Measurements from ENCODE around the gene PDE11A. TPM values are rescaled to one million over a fixed set of nuclear protein-coding genes. Genes with fewer than 3 reads are reported as not detected.

Gene PDE11A
- total and polyA plus RNA-seq, 12 donors = 0.26 to 2.9 (median 0.58) TPM

DNA sequence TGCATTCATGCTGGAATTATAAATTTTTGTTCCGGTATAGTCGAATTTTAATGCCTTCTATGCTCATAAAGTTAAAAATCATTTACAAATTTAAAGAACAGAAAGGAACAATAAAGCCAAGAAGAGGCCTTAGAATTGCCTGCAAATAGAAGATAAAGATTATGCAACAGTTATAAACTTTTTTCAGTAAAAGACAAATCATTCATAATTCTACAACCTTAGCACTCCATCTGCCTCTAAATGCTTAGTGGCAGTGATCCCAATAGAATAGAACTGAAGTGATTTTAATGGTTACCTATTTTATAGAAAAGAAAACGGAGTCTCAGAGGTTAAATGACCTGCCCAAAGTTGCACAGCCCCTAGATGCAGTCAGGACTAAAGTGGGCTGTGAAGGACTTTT lies 468.8 kb downstream of the PDE11A start:
- Histone ChIP-seq H3K4me3 (no peak overlapping the region), H3K4me1 (replicated peaks in 1 of 2) (peaks cover under 1 to 16% of the 10 kb centered on the region in 2 donors), H3K27ac (peak overlapping the region in 1 of 5 donors; percentile 23), H3K36me3 (replicated peaks in 1 of 2) (no peaks in the 10 kb centered on the region), H3K9me3 (replicated peaks in 1 of 3) (no peaks in the 10 kb centered on the region), H3K27me3 (no peaks in the 10 kb centered on the region)
- intact Hi-C loops (cut with DNase I) = loop anchor here (5.0 to 10.0 kb wide), 3 partner anchors 119 to 266 kb away; no protein-coding TSS in a partner anchor
- no peak for TF ChIP-seq POLR2A (IDR thresholded peaks at IDR 0.05)
- TF ChIP-seq, protein P1, sequence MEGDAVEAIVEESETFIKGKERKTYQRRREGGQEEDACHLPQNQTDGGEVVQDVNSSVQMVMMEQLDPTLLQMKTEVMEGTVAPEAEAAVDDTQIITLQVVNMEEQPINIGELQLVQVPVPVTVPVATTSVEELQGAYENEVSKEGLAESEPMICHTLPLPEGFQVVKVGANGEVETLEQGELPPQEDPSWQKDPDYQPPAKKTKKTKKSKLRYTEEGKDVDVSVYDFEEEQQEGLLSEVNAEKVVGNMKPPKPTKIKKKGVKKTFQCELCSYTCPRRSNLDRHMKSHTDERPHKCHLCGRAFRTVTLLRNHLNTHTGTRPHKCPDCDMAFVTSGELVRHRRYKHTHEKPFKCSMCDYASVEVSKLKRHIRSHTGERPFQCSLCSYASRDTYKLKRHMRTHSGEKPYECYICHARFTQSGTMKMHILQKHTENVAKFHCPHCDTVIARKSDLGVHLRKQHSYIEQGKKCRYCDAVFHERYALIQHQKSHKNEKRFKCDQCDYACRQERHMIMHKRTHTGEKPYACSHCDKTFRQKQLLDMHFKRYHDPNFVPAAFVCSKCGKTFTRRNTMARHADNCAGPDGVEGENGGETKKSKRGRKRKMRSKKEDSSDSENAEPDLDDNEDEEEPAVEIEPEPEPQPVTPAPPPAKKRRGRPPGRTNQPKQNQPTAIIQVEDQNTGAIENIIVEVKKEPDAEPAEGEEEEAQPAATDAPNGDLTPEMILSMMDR (IDR thresholded peaks at IDR 0.05) = no peak
- DNase-seq = no peak
- WGBS, 4 donors = 76 to 80% (median 78%) methylated on average over 3 of the region's 3 CpGs

DNA sequence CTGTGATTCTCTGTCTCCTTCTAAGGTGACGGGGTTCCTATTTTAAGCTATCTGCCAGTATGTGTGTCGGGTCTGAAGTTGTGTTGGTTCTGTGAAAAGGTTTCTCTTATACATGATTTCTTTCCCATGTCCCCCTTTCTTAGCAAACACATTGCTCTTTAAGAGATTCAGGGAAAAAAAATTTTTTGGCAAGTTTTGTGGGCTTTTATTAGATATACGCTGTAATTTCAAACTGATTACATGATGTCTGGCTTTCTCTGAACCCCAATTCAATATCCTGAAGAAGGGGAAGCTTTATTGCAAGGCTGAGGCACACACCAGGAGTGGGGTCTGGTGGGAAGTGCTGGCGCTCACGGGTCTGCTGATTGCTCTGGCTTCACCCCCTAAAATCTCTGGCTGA lies 469.4 kb downstream of the PDE11A start:
- no peaks in the 10 kb centered on the region for H3K27me3 ChIP-seq
- H3K4me1 ChIP-seq (replicated peaks in 1 of 2) = peaks cover 6 to 22% of the 10 kb centered on the region in 2 donors
- H3K27ac ChIP-seq = no peak overlapping the region
- no peak overlapping the region for H3K4me3 ChIP-seq
- WGBS, 4 donors = 80 to 91% (median 87%) methylated on average over 5 of the region's 5 CpGs
- TF ChIP-seq POLR2A (IDR thresholded peaks at IDR 0.05) = no peak
- TF ChIP-seq, protein P1 (IDR thresholded peaks at IDR 0.05) = no peak
- no peak for DNase-seq
- intact Hi-C loops (cut with DNase I) = loop anchor here (5.0 to 10.0 kb wide), 3 partner anchors 118 to 266 kb away; no protein-coding TSS in a partner anchor
- H3K36me3 ChIP-seq (replicated peaks in 1 of 2) = no peaks in the 10 kb centered on the region
- no peaks in the 10 kb centered on the region for H3K9me3 ChIP-seq (replicated peaks in 1 of 3)

DNA sequence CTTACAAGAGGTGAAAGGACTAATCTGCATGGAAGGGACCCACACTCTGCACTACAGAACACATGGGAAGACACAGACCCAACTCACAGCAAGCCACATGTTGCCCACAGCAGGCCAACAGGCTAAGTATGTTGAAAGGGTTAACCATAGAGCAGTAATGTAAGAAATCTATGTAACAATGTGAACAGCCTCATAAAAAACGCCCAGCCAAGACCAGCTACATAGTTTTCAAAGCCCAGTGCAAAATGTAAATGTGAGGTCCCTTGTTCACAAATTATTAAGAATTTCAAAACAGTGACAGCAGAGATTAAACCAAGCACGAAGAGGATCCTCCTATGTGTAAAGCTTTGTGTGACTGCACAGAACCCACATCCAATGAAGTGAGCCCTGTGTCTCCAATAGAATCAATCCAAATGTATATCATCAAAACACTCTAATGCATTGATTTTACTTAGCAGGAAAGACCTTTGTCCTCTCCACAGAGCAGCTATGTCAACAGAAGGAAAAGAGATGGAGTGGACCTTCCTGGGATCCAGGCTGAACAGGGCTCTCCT lies 469.9 kb downstream of the PDE11A start:
- Histone ChIP-seq H3K36me3 (replicated peaks in 1 of 2) (no peaks in the 10 kb centered on the region), H3K4me3 (no peak overlapping the region), H3K9me3 (replicated peaks in 1 of 3) (no peaks in the 10 kb centered on the region), H3K4me1 (replicated peaks in 1 of 2) (peaks cover 9 to 27% of the 10 kb centered on the region in 2 donors), H3K27ac (no peak overlapping the region), H3K27me3 (no peaks in the 10 kb centered on the region)
- no peak for DNase-seq
- 67 to 85% (median 75%) methylated on average over 2 of the region's 2 CpGs for WGBS, 4 donors
- intact Hi-C loops (cut with DNase I) = loop anchor here (5.0 to 10.0 kb wide), 3 partner anchors 118 to 265 kb away; no protein-coding TSS in a partner anchor
- TF ChIP-seq POLR2A (IDR thresholded peaks at IDR 0.05) = no peak
- TF ChIP-seq, protein P1 (IDR thresholded peaks at IDR 0.05) = no peak

DNA sequence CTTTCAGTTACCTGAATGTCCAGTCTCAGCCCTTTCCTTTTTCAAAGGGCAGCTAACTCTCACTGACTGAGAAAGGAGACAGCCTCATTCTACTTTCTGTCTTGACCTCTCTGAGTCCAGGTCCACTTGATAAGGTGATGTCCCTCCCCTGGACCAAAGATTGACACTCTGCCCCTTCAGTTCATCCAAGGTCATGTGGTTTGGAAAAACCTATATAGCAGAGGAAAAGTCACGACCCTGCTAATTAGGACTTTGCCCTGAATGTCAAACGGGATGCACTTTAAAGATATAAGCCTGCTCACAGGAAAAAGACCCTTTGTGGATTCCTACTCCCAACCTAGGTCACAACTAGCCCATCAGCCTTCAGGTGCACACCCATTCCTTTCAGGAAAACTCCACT lies 471.7 kb downstream of the PDE11A start:
- Histone ChIP-seq H3K36me3 (replicated peaks in 1 of 2) (no peaks in the 10 kb centered on the region), H3K4me3 (no peak overlapping the region), H3K9me3 (replicated peaks in 1 of 3) (no peaks in the 10 kb centered on the region), H3K27ac (no peak overlapping the region), H3K27me3 (no peaks in the 10 kb centered on the region), H3K4me1 (replicated peaks in 1 of 2) (peaks cover 9 to 27% of the 10 kb centered on the region in 2 donors)
- WGBS, 4 donors = 77 to 93% (median 83%) methylated on average over 2 of the region's 2 CpGs
- no peak for DNase-seq
- no peak for TF ChIP-seq POLR2A (IDR thresholded peaks at IDR 0.05)
- TF ChIP-seq, protein P1 (IDR thresholded peaks at IDR 0.05) = no peak
- intact Hi-C loops (cut with DNase I) = loop anchor here (5.0 to 10.0 kb wide), 3 partner anchors 116 to 264 kb away; no protein-coding TSS in a partner anchor

Data from adrenal gland (tissue), 12 donors.